GM12878 (cell line): ENCODE results near the gene PHACTR1. TPM values are rescaled to one million over a fixed set of nuclear protein-coding genes. Genes with fewer than 3 reads are reported as not detected.

Source experiments
- ATAC-seq: fragments of 200-7000 bp; cut with Tn5 transposase; 3 replicates; pipeline ENCODE4 v1.9.1; 2020; ENCODE audit warnings: mild to moderate bottlenecking, moderate library complexity
- BruUV-seq: library from RNA; stranded (reverse); fragments of 400-500 nt; replicated peaks from 2 replicates; lab custom pipeline; 2021; lab: Mats Ljungman, UMichigan
- CTCF ChIA-PET: fragments of 300-600 bp; sonication (Branson Sonifier 250); formaldehyde crosslinking; extraction: SDS; loops from one replicate; lab custom pipeline; 2021; ENCODE audit warnings: inconsistent platforms; lab: Yijun Ruan, JAX
- POLR2A ChIA-PET: fragments of 350-600 bp; formaldehyde crosslinking; extraction: SDS; loops from one replicate; lab custom pipeline; 2021; ENCODE audit warnings: inconsistent platforms; lab: Charles Lee
- RAD21 ChIA-PET: fragments of 300-600 bp; sonication (Branson Sonifier 250); formaldehyde crosslinking; loops from one replicate; lab custom pipeline; 2023; ENCODE audit warnings: antibody characterized with exemption; ENCODE audit not compliant: unreplicated experiment; lab: Charles Lee
- SMC1A ChIA-PET: fragments of 300-600 bp; sonication (Branson Sonifier 250); formaldehyde crosslinking; loops from one replicate; lab custom pipeline; 2023; ENCODE audit not compliant: unreplicated experiment, uncharacterized antibody; lab: Charles Lee
- DNase-seq: peaks from one replicate; pipeline ENCODE4 v3.0.0-alpha.2; 2011; ENCODE audit warnings: low read depth, low spot score
- FAIRE-seq: peaks from 3 replicates; lab custom pipeline; 2011; peaks lifted over from hg19 to GRCh38; lab: Jason Lieb, UNC
- H2AFZ ChIP-seq: 2 replicates; pipeline ENCODE4 v1.6.0; 2011; ENCODE audit warnings: low read depth, low read length, control low read depth; ENCODE audit not compliant: control insufficient read depth
- H3K27ac ChIP-seq: 2 replicates; pipeline ENCODE4 v1.5.1; 2011; ENCODE audit warnings: control low read depth; ENCODE audit not compliant: control insufficient read depth, insufficient read depth
- H3K27me3 ChIP-seq, 2 experiments: replicated peaks in 1 of 2; 2 replicates each; pipeline versions ENCODE4 v1.6.0 to v1.6.1; 2011; ENCODE audit warnings: low read length in 1 of 2; ENCODE audit not compliant: control insufficient read depth in 2 of 2, insufficient read depth in 2 of 2
- H3K36me3 ChIP-seq, 2 experiments: 2 replicates each; pipeline ENCODE4 v1.5.1; 2011; ENCODE audit warnings: low read length in 1 of 2; ENCODE audit not compliant: control insufficient read depth in 2 of 2, insufficient read depth in 2 of 2
- H3K4me1 ChIP-seq: 2 replicates; pipeline ENCODE4 v1.6.1; 2011; ENCODE audit warnings: mild to moderate bottlenecking, low read length, moderate library complexity, mixed read lengths; ENCODE audit not compliant: control insufficient read depth, insufficient read depth
- H3K4me2 ChIP-seq: 2 replicates; pipeline ENCODE4 v1.6.0; 2011; ENCODE audit warnings: control low read depth; ENCODE audit not compliant: control insufficient read depth, insufficient read depth
- H3K4me3 ChIP-seq: fragments of 200-600 bp; sonication (generic); 2 replicates; pipeline ENCODE4 v1.5.1; 2016
- H3K79me2 ChIP-seq: 2 replicates; pipeline ENCODE4 v1.6.0; 2011; ENCODE audit warnings: low read length; ENCODE audit not compliant: control insufficient read depth, insufficient read depth
- H3K9ac ChIP-seq: 2 replicates; pipeline ENCODE4 v1.8.0; 2011; ENCODE audit warnings: low read length, control low read depth, mixed read lengths; ENCODE audit not compliant: control insufficient read depth, insufficient read depth
- H3K9me3 ChIP-seq: replicated peaks from 3 replicates; pipeline ENCODE4 v1.5.1; 2011; ENCODE audit warnings: mild to moderate bottlenecking, low read length; ENCODE audit not compliant: control insufficient read depth, insufficient read depth
- H4K20me1 ChIP-seq: 2 replicates; pipeline ENCODE4 v1.6.0; 2011; ENCODE audit not compliant: control insufficient read depth, insufficient read depth
- CHD2 ChIP-seq: IDR thresholded peaks from 2 replicates; pipeline ENCODE4 v1.6.1; 2011; ENCODE audit warnings: low read depth, low read length, improper control_type of control experiment, borderline replicate concordance
- E4F1 ChIP-seq: fragments of 450-650 bp; IDR thresholded peaks from 2 replicates; pipeline ENCODE4 v1.6.1; 2018; ENCODE audit warnings: borderline replicate concordance, mild to moderate bottlenecking; ENCODE audit not compliant: partially characterized antibody
- ESRRA ChIP-seq: IDR thresholded peaks from 2 replicates; pipeline ENCODE4 v1.6.1; 2012; ENCODE audit warnings: mild to moderate bottlenecking, low read length, improper control_type of control experiment
- GATAD2B ChIP-seq: fragments of 450-650 bp; conservative IDR thresholded peaks from 2 replicates; pipeline ENCODE4 v1.6.1; 2017; ENCODE audit warnings: low read depth, mild to moderate bottlenecking, moderate library complexity
- IKZF1 ChIP-seq: fragments of 450-650 bp; conservative IDR thresholded peaks from 2 replicates; pipeline ENCODE4 v1.6.1; 2017; ENCODE audit warnings: antibody characterized with exemption, mild to moderate bottlenecking
- KAT2A ChIP-seq: conservative IDR thresholded peaks from 2 replicates; pipeline ENCODE4 v1.6.1; 2011; ENCODE audit warnings: low read depth, low read length; ENCODE audit not compliant: control insufficient read depth
- NFYB ChIP-seq: IDR thresholded peaks from 2 replicates; pipeline ENCODE4 v1.6.1; 2011; ENCODE audit warnings: low read depth, mild to moderate bottlenecking, low read length, improper control_type of control experiment, moderate library complexity; ENCODE audit not compliant: insufficient read depth
- RB1 ChIP-seq: fragments of 450-650 bp; formaldehyde crosslinking; IDR thresholded peaks from 2 replicates; pipeline ENCODE4 v1.6.1; 2017; ENCODE audit warnings: mild to moderate bottlenecking, borderline replicate concordance
- RUNX3 ChIP-seq: IDR thresholded peaks from 2 replicates; pipeline ENCODE4 v1.6.1; 2012; ENCODE audit warnings: low read length, inconsistent platforms
- ZNF384 ChIP-seq: IDR thresholded peaks from 2 replicates; pipeline ENCODE4 v1.6.1; 2012; ENCODE audit warnings: low read depth, mild to moderate bottlenecking, low read length, improper control_type of control experiment, borderline replicate concordance
- WGBS: methylation state at CpG from one replicate; pipeline ENCODE4 v1.1.6; 2016; ENCODE audit warnings: low lambda C conversion rate; ENCODE audit not compliant: insufficient replicate concordance, insufficient coverage; ENCODE audit errors: missing lambda C conversion rate; 5-methylcytosine and 5-hydroxymethylcytosine counted together
- in situ Hi-C: fragments of 300-500 bp; cut with MboI; formaldehyde crosslinking; loops from 9 replicates; pipeline ENCODE4 v1.14.3; 2018; ENCODE audit warnings: mixed read lengths
- intact Hi-C: fragments of 100-400 bp; cut with micrococcal nuclease; formaldehyde crosslinking; loops from one replicate; pipeline ENCODE4 v1.14.2; 2022; ENCODE audit not compliant: unreplicated experiment
- polyA plus RNA-seq, 11 experiments: library from polyadenylated mRNA; depleted of rRNA in 4 of 11; unstranded in 6 of 11; stranded (reverse) in 5 of 11; fragments of >200 nt; fragmentation: Nextera tagmentation in 4 of 11; fragmentation: Illumina TruSeq in 1 of 11; extraction: Ambion mirVana in 4 of 11; extraction: Trizol in 1 of 11; gene quantifications; 1 replicate in 1 of 11; 2 replicates in 10 of 11; pipeline versions ENCODE4 v1.2.1 to v1.2.3, GENCODE V29; 2011 to 2016; ENCODE audit warnings: inconsistent platforms in 2 of 11, missing spikeins in 2 of 11, low read depth in 1 of 11
- total RNA-seq, 4 experiments: library from RNA; depleted of rRNA in 3 of 4; stranded (reverse); fragments of >200 nt in 3 of 4; fragmentation: Illumina TruSeq in 1 of 4; extraction: Trizol in 1 of 4; gene quantifications; 2 replicates each; pipeline versions ENCODE4 v1.2.1 to v1.2.3, GENCODE V29; 2013 to 2021

PHACTR1 gene
- total and polyA plus RNA-seq, 10 of the 15 experiments (the other 5 are each of a cell fraction or from before 2014, with no cell fraction given) = 34.2 to 94.6 (median 62.3) TPM

- Histone ChIP-seq H4K20me1 (no peaks in the 10 kb centered on the region), H3K27me3 (no peaks in the 10 kb centered on the region; a peak in 1 of 4 replicates), H2AFZ (no peak overlapping the region), H3K4me3 (no peak overlapping the region), H3K4me1 (no peaks in the 10 kb centered on the region), H3K79me2 (no peaks in the 10 kb centered on the region), H3K9ac (no peak overlapping the region), H3K4me2 (no peak overlapping the region), H3K9me3 (no peaks in the 10 kb centered on the region), H3K27ac (no peak overlapping the region), H3K36me3 (no peaks in the 10 kb centered on the region)
- BruUV-seq = no TSS peak
- SMC1A ChIA-PET = no interaction called here
- in situ Hi-C loops (no loop called here), intact Hi-C loops (no loop called here)
- POLR2A ChIA-PET = no interaction called here
- no peak for ATAC-seq
- TF ChIP-seq CHD2 (no peak), ZNF384 (no peak), ESRRA (no peak), GATAD2B (no peak), RUNX3 (no peak), IKZF1 (no peak), NFYB (no peak)
- no peak for DNase-seq
- RAD21 ChIA-PET = no interaction called here
- 22% methylated on average over 2 of the region's 2 CpGs for WGBS
- CTCF ChIA-PET = interaction anchor here (1.0 kb wide), 1 partner anchor 25 kb away, joined by 3 read pairs; no protein-coding TSS in a partner anchor
- FAIRE-seq = no peak
Observed at GRCh38 chr6:12861603-12862002, 145.0 kb downstream of the PHACTR1 start.

- intact Hi-C loops = no loop called here
- DNase-seq (no peak), FAIRE-seq (no peak), ATAC-seq (no peak)
- Histone ChIP-seq H3K36me3 (no peaks in the 10 kb centered on the region), H3K27me3 (no peaks in the 10 kb centered on the region; a peak in 1 of 4 replicates), H3K27ac (no peak overlapping the region), H3K4me2 (no peak overlapping the region), H3K4me3 (no peak overlapping the region), H3K79me2 (no peaks in the 10 kb centered on the region), H4K20me1 (no peaks in the 10 kb centered on the region), H2AFZ (no peak overlapping the region), H3K9ac (no peak overlapping the region), H3K4me1 (no peaks in the 10 kb centered on the region), H3K9me3 (no peaks in the 10 kb centered on the region)
- in situ Hi-C loops = no loop called here
- POLR2A ChIA-PET = no interaction called here
- BruUV-seq = no TSS peak
- RAD21 ChIA-PET = no interaction called here
- no peak for TF ChIP-seq E4F1
- TF ChIP-seq ZNF384 = no peak
- no peak for TF ChIP-seq KAT2A
- TF ChIP-seq RB1 = no peak
- SMC1A ChIA-PET = interaction anchor here (1.0 kb wide), 1 partner anchor 157 kb away, joined by 3 read pairs; no protein-coding TSS in a partner anchor
- CTCF ChIA-PET = no interaction called here
- WGBS = 37% methylated on average over 3 of the region's 3 CpGs
Observed at GRCh38 chr6:12865117-12865516, 148.6 kb downstream of the PHACTR1 start.
